SH-SY5Y (cell line): Measurements from ENCODE around the gene NFIB.

Experiments used
- GATA2 ChIP-seq: IDR thresholded peaks from 2 replicates; pipeline ENCODE4 v1.6.1; 2011; ENCODE audit warnings: mild to moderate bottlenecking, low read depth, low read length
- GATA3 ChIP-seq: IDR thresholded peaks from 2 replicates; pipeline ENCODE4 v1.6.1; 2011; ENCODE audit warnings: low read depth, mild to moderate bottlenecking, low read length, moderate library complexity

GRCh38 chr9:14238518-14238917, 75.4 kb downstream of the NFIB start:
- TF ChIP-seq GATA3 (no peak), GATA2 (no peak; the same call in 1 of the 2 replicates)
